GM18526 (cell line): Measurements from ENCODE around the gene CCDC175.

Experiments used
- POLR2A ChIP-seq: IDR thresholded peaks from 3 replicates; pipeline ENCODE4 v1.6.1; 2011; ENCODE audit not compliant: insufficient read length; ENCODE audit errors: extremely low read depth

Gene CCDC175

DNA sequence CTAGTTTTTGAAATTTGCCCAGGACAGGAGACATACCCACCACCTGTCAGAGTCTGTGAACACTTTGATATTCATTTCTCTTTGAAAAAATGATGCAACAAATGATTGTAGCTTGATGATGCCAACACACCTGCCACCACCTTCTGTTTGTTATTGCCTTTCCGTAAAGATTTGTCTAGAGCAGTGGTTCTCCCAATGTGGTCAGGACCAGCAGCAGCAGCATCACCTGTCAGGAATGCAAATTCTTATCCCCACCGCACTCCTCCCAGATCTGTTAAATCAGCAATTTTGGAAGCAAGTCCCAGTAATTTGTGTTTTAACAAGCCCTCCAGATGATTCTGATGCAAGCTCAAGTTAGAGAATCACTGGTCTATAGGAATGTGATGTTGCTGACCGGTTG lies 9.9 kb downstream of the CCDC175 start:
- TF ChIP-seq POLR2A, result no peak

DNA sequence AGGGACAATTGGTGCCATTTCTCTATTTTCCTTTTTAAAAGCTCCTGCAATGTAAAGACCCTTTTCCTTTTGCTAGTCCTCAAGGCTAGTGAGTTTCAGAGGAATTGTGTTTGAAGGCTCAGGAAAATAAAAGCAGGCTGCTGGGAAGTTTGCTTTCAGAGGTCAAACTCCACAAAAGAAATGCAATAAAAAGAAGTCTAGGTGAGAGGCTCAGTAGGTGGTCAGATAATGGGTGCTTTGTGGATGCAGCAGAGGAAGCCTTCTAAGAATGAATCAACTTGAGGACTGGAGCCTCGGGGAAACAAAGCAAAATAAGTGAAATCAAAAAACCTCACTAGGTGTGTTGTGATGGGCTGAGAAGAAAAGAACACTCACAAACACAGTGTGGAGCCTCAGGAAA lies 10.3 kb downstream of the CCDC175 start:
- TF ChIP-seq POLR2A, result no peak

DNA sequence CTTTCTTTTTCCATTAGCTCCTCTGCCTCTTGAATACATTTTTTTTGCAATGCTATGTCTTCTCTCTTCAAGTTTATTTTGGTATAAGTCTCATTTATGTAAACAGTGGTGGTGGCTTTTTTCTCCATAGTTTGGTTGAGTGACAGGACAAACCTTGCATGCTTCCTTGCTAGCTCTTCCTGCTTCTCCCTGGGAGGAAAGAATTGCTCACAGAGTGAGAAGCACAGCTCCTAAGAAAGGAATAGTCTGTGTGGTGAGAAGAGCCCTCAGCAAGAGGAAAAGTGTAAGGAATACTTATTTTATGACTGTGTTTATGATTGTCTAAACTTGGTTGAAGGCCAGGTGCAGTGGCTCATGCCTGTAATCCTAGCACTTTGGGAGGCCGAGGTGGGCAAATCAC lies 11.5 kb downstream of the CCDC175 start:
- no peak for TF ChIP-seq POLR2A

DNA sequence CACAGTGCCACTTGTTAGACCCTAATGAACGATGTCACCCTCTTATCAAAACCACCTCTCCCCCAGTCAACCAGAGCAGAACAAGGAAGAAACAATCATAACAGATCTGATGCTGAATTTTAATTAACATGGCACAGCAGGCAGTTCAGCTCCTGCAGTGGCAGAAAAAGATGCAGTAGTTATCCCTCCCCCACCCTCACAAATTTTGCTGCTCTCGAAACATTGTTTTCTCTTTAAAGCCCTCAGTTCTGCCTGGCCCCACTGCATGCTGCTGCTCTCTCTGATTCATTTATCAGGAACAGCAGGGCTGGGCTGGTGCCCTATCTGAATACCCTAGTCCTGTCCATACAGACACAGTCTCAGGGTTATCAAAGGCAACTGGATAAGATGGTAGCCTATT lies 12.2 kb downstream of the CCDC175 start:
- TF ChIP-seq POLR2A, result no peak

DNA sequence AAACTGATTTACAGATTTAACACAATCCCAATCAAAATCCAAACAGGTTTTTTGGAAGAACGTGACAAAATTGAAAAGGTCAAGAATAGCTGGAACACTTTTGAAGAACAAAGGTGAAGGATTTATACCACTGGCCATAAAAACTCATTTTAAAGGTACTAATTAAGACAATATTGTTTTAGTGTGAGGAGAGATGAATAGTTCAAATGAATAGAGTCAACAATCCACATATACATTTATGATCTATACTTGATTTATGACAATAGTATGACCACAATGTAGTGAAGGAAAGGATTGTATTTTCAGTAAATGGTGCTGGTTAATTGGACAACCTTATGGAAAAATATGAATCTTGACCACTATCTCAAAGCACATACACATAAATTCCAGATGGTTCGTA lies 29.3 kb downstream of the CCDC175 start:
- no peak for TF ChIP-seq POLR2A

DNA sequence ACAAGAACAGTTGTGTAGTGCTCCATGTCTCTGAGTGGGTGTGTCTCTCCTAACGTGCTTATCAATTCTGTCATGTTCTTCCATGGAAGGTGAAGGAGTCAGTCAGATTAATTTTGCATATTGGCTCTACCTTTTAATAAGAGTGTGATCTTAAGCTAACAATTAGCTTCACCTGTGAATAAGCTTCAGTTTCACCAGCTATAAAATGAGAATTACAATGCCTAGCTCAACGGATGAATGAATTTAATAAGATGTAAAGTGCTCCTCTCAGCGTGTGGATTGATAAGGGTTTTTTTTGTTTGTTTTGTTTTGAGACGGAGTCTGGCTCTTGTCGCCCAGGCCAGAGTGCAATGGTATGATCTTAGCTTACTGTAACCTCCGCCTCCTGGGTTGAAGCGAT lies 32.7 kb downstream of the CCDC175 start:
- no peak for TF ChIP-seq POLR2A

DNA sequence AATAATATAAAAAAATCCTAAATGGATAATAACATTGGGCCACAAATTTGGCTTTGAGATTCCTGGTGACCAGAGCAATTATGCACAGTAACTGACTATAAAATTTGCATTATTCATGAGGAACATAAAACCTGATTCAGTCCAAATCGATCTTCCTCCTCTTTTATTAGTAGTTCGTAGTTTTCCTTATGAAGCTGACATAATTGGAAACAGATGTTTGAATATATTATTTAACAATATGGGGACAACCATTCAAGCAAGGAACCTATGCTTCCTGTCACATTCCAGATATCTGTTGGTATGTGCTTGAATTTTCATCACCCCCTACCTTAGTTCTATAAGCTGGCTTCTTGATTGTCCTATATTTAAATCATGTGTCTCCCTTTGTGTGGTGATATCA lies 34.9 kb downstream of the CCDC175 start:
- no peak for TF ChIP-seq POLR2A

DNA sequence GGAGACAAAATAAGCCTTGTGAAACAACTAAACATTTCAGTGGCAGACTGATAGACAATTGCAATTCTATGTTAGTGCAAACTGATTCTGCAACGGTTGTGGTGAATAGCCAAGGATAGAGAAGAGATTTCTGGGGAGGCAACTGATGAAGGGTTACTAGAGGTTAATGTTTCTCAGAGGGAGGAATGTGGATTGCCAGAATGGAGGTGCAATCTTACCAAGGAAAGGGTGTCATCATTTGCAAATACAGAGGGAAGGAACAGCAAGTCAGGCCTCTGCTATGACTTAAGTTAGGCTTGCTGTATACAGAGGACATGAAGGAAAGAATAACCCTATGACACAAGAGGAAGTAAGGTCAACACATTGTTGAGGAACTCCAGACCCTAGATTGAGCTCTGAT lies 35.8 kb downstream of the CCDC175 start:
- no peak for TF ChIP-seq POLR2A

DNA sequence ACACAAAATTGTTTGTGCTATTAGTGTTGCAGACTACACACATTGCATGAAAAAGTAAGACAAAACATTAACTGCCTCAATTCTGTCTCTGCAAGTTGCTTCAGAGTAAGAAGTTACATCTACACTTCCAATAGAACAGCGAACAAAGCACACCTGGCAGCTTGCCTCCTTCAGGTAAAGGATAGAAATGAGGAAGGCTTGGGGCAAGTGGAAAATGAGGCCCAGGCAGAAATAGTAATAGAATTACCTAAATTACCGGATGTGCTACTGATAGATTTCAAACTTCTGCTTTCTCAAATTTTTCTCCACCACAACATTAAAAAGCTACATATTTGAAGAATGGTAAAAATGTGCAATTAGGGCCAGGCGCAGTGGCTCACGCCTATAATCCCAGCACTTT lies 37.7 kb downstream of the CCDC175 start:
- TF ChIP-seq POLR2A, result no peak

DNA sequence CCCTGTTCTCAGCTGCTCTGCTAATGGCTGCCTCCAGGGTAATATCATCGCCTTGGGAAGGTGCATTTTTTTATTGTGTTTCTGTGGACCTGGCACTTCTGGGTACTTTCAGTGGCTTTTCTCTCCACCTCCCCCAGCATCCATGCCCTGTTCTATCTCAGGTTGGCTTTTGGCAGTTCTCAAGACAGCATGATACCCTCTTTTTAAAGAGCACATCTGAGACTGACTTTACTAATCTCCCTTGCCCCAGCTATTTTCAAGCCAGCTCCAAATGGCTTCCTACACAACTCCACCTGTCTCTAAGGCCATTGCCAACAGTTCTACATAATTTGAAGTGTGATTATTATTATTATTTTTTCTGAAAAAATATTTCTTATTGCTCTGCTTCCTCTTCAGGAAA lies 39.1 kb downstream of the CCDC175 start:
- TF ChIP-seq POLR2A, result no peak

DNA sequence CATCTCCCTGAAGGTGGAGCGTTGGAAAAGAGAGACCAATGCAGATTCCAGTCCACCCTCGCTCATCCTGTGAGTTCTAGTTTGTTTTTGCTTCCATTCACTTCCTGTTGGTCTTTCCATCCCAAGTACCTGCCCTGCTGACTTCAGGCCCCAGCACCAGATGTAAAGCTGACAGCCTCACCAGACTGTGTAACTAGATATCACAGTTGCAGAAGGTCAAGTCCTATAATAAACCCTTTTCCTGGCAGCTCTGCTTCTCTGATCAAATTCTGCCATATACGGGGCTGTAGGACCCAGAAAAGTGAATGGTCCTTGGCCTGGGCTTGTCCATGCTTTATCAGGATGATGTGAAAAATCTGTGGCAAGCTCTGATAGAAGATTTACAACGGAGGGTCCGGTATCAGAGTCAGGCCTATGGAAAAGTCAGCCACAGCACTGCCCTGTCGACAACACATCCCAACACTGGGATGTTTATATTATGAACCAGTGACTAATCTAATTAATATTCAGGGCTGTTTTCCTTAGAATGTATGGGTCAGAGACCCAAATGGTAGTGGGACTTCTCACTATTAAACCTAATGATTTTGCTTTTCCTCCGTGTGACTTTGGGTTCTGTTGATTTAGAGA lies 42.1 kb downstream of the CCDC175 start:
- no peak for TF ChIP-seq POLR2A

DNA sequence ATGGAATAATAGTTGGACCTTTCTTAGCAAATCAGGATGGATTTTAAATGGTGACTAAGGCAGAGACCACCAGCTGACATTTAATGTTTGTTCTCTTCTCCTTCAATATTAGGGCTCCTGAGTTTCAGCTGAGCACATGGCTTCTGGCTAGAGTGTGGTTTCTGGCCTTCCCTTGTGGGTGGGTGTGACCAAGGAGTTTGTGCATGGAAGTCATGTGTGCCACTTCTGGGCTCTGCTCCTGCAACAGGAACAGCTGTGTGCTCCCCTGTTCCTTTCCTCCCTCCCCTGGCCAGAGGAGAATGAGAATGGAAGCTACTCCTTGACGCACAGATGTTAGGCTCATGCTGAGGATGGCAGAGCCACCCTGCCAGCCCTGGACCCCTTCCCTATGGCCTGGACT lies 44.2 kb downstream of the CCDC175 start:
- no peak for TF ChIP-seq POLR2A

DNA sequence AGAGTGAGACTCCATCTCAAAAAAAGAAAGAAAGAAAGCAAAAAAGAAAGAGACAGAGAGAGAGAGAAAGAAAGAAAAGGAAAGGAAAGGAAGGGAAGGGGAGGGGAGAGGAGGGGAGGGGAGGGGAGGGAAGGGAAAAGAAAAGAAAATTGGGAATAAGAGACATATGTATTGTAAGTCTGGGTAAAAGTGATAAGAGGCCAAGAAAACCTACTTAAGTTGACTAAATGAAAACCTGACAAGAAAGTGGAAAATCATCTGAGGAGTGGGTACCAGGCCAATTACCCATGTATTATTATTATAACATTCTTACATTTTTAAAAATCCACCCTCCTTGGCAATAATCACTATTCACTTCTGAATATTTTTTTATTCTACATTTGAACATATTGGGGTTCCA lies 46.3 kb downstream of the CCDC175 start:
- no peak for TF ChIP-seq POLR2A

DNA sequence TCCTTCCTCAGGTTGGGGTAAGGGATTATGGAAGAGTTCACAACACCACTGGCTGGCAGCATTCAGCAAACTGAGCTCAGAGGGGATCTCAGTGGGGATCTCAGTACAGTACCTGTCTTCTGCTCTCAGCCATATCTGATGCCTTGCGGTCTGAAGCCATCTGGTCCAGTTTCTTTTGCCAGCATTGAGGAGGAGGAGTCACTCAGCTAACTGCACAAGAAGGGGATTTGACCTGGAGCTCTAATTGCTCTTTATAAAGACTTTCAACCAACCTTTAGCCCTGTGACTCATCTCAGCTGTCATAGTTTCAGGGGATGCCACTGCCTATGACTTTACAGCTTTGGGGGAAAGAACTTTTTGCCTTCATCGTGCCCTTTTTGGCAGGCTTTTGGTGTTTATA lies 47.4 kb downstream of the CCDC175 start:
- TF ChIP-seq POLR2A, result no peak

DNA sequence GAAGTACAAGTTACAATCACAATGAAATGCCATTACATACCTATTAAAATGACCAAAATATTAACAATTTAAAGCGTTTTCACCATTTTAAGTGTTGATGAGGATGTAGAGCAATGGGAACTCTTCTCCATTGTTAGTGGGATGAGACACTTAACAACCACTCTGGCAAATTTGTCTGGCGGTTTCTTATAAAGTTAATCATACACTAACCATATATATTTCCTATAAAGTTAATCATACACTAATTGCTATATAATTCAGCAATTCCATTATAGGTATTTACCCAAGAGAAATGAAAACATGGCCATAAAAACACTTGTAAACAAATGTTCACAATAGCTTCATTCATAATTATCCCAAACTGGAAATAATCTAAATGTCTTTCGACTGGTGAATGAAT lies 56.4 kb downstream of the CCDC175 start:
- no peak for TF ChIP-seq POLR2A

DNA sequence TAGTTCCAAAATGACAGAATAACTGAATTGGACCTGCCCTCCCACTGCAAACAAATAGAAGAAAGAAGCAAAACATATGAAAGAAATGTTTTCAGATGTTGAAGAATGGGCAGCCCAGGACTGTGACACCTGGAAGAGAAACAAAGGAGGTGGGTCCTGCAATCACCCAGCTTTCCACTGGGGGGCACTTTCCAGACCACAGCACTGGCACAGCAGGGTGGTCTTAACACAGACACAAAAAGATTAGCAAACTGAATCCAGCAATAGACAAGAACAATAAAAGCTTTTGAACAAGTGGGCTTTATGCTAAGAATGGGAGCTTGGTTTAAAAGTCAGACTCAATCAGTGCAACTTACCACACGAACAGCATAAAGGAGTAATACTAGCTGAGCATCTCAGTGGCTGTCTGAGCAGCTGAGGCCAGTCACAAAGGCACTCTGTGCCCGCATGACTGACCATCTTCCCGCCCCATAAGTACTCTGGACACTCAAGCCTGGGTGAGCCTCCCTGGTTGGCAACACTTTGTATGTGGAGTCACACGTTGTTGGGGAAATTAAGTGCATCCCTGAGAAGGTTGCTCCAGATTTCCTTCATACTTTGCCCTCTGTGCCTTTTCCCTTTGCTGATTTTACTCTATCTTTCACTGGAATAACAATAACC lies 64.6 kb downstream of the CCDC175 start:
- TF ChIP-seq POLR2A, result no peak

DNA sequence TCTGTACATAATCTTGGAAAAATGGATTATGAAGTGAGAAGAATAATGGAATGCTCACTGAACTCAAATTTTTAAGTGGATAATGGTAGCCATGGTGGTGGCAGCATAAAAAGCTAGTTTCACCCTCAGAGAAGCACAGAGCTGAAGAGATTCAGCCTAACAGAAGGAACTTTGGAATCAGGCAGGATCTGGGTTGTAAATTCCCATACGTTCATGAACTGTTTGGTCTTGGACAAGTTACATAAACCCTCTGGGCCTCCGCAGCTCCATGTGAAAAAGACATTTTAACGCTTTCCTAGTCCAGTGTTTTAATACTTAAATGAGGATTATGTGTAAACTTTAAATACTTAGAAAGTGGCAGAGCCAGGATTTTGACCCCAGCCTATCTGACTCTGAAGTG lies 65.6 kb downstream of the CCDC175 start:
- no peak for TF ChIP-seq POLR2A
